Nephron (organoid): Measurements from ENCODE around the gene USP46.

ENCODE experiments used
- H3K27ac Mint-ChIP-seq, 3 experiments: 2 replicates each; pipeline ENCODE4 v1.8.0; 2020; ENCODE audit warnings: mixed read lengths in 3 of 3, mild to moderate bottlenecking in 2 of 3, moderate library complexity in 1 of 3
- H3K27me3 Mint-ChIP-seq: 2 replicates; pipeline ENCODE4 v1.8.0; 2021; ENCODE audit warnings: low read depth, mild to moderate bottlenecking, moderate library complexity, mixed read lengths
- H3K36me3 Mint-ChIP-seq: 2 replicates; pipeline ENCODE4 v1.8.0; 2020; ENCODE audit warnings: low read depth, mixed read lengths
- H3K4me1 Mint-ChIP-seq: 2 replicates; pipeline ENCODE4 v1.8.0; 2020; ENCODE audit warnings: mixed read lengths
- H3K4me3 Mint-ChIP-seq, 3 experiments: 2 replicates each; pipeline ENCODE4 v1.8.0; 2020; ENCODE audit warnings: mild to moderate bottlenecking in 3 of 3, mixed read lengths in 3 of 3, moderate library complexity in 2 of 3
- H3K9me3 Mint-ChIP-seq: 2 replicates; pipeline ENCODE4 v1.8.0; 2020; ENCODE audit warnings: mixed read lengths
- CTCF ChIP-seq, 3 experiments: fragments of 200-600 bp; sonication (generic); IDR thresholded peaks; one replicate each; pipeline ENCODE4 v1.5.0; 2021; ENCODE audit warnings: antibody characterized with exemption in 3 of 3; ENCODE audit not compliant: unreplicated experiment in 3 of 3

The USP46 gene

DNA sequence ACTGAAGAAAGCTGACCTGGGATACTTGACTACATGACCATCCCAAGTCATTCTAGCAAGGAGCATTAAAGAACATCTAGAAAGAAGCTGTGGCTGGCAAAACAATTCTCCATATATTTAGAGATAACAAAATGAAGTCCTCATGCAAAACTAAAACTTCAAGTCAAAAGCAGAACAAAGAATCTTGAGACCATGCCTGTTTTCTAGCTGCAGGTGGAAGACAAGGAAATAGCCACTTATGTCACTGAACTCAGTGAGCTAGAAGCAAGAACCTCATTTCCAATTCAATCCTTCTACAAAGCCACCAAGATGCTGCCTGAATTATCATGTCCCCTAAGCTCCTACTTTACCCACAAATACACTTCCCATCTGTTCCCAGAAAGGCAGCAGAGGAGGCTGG is 13.8 kb downstream of the USP46 start:
- Mint-ChIP-seq H3K9me3 (no peaks in the 10 kb centered on the region), H3K27me3 (no peaks in the 10 kb centered on the region), H3K27ac (no peak overlapping the region), H3K4me3 (no peak overlapping the region), H3K4me1 (peaks cover 54% of the 10 kb centered on the region), H3K36me3 (peaks cover 25% of the 10 kb centered on the region)
- TF ChIP-seq CTCF (IDR thresholded peaks at IDR 0.05; ENCODE audit: unreplicated experiment in 3 of 3) = no peak

DNA sequence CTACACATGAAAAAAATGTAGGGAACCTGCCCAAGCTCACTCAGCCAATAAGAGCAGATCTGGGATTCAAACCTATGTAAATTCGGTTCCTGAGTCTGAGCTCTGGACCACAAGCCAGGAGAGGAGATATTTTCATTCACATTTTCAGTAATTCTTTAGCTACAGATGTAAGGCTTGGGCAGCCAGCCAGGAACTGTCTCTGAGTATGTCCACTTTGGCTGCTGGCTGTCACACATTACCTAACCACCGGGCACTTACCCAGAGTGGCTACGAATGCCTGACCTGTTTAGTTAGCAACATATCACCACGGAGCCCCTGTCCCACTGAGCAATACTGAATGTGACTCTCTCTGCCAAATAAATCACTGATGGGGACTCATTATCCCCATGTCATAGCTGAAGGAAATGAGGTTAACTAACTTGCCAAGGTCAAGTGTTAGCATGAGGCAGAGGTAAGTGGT is 15.3 kb downstream of the USP46 start:
- peak overlapping the region in 2 of 3 experiments; percentile 20 to 24 for H3K27ac Mint-ChIP-seq
- H3K36me3 Mint-ChIP-seq = peaks cover 12% of the 10 kb centered on the region
- no peaks in the 10 kb centered on the region for H3K9me3 Mint-ChIP-seq

DNA sequence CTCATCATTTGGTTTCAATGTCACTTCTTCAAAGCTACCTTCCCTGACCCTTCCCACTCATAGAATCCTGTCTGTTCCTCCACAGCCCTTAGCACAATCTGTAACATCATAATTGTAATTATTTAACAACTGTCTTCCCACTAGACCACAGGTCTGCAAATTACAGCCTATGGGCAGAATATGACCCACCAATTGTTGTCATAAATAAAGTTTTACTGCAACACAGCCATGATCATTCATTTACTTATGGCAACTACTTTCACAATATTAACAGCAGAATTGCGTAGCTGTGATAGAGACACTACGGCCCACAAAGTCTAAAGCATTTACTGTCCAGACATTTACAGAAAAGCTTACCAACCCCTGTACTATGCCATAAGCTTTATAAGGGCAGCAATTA is 15.9 kb downstream of the USP46 start:
- peaks cover 12% of the 10 kb centered on the region for H3K36me3 Mint-ChIP-seq
- peaks cover 50% of the 10 kb centered on the region for H3K4me1 Mint-ChIP-seq
- H3K27me3 Mint-ChIP-seq = no peaks in the 10 kb centered on the region
- peak overlapping the region; percentile 11 to 86 (median 30) for H3K27ac Mint-ChIP-seq
- no peak for TF ChIP-seq CTCF (IDR thresholded peaks at IDR 0.05; ENCODE audit: unreplicated experiment in 3 of 3)
- no peaks in the 10 kb centered on the region for H3K9me3 Mint-ChIP-seq
- no peak overlapping the region for H3K4me3 Mint-ChIP-seq

More for the DNA sequence above, 15.3 kb downstream of the USP46 start:
- peaks cover 50% of the 10 kb centered on the region for H3K4me1 Mint-ChIP-seq
- no peak for TF ChIP-seq CTCF (IDR thresholded peaks at IDR 0.05; ENCODE audit: unreplicated experiment in 3 of 3)
- H3K27me3 Mint-ChIP-seq = no peaks in the 10 kb centered on the region
- H3K4me3 Mint-ChIP-seq = no peak overlapping the region

GRCh38 chr4:52641854-52642563 is 17.1 kb downstream of the USP46 start:
- no peak for TF ChIP-seq CTCF (IDR thresholded peaks at IDR 0.05; ENCODE audit: unreplicated experiment in 3 of 3)

DNA sequence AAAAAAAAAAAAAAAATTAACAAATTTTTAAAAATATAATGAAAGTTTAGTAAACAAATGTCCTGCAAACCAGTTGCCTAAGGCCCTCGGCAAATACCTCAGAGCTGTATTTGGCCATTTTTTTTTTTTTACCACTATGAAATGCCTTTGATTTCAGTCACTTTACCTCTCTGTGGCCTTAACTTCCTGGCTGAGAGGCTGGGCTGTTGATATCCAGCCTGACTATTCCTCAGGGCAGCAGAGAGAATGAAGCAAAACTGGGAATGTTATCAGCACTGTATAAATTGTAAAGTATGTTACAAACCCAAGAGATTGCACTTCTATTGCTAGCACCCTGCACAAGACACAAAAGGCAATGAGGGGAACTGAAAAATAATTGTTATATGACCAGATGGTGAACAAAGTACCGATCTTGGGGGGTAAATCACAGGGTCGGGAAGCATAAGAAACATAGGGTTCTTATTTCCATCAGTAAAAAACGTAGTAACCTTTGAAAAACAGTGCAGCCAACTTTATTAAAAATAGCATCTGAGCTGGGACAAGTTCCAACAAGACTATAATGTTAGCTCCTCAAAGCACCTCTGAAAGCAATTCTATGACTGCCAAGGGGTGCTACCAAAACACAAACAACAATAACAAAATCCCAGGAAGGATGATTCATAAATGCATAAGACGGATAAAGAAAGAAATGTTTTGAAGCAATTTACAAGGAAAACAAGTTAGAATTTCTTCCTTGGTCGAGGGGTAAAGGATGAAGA is 18.1 kb downstream of the USP46 start:
- peaks cover 17% of the 10 kb centered on the region for H3K36me3 Mint-ChIP-seq
- TF ChIP-seq CTCF (IDR thresholded peaks at IDR 0.05; ENCODE audit: unreplicated experiment in 3 of 3) = no peak
- H3K27ac Mint-ChIP-seq = peak overlapping the region; percentile 33 to 78 (median 54)
- peak overlapping the region in 2 of 3 experiments; percentile 9 to 19 for H3K4me3 Mint-ChIP-seq
- H3K9me3 Mint-ChIP-seq = no peaks in the 10 kb centered on the region
- H3K27me3 Mint-ChIP-seq = no peaks in the 10 kb centered on the region
- H3K4me1 Mint-ChIP-seq = peaks cover 37% of the 10 kb centered on the region

More at GRCh38 chr4:52641854-52642563, 17.1 kb downstream of the USP46 start:
- H3K4me1 Mint-ChIP-seq = peaks cover 40% of the 10 kb centered on the region
- H3K27ac Mint-ChIP-seq = peak overlapping the region; percentile 38 to 78 (median 54)
- H3K27me3 Mint-ChIP-seq = no peaks in the 10 kb centered on the region
- H3K9me3 Mint-ChIP-seq = no peaks in the 10 kb centered on the region
- H3K36me3 Mint-ChIP-seq = peaks cover 18% of the 10 kb centered on the region
- H3K4me3 Mint-ChIP-seq = no peak overlapping the region
